HepG2 (cell line): ENCODE measurements around the gene MX2. TPM values are rescaled to one million over a fixed set of nuclear protein-coding genes. Genes with fewer than 3 reads are reported as not detected.

ENCODE experiments used
- ATAC-seq: fragments of 200-7000 bp; cut with Tn5 transposase; 3 replicates; pipeline ENCODE4 v1.9.1; 2020; ENCODE audit warnings: mild to moderate bottlenecking, moderate library complexity
- BruUV-seq: library from RNA; stranded (reverse); fragments of 400-500 nt; replicated peaks from 2 replicates; lab custom pipeline; 2021; lab: Mats Ljungman, UMichigan
- CTCF ChIA-PET: fragments of 300-600 bp; formaldehyde crosslinking; extraction: SDS; loops from one replicate; lab custom pipeline; 2021; ENCODE audit warnings: low total read pairs, inconsistent platforms, low intra/inter-chr PET ratio; lab: Yijun Ruan, JAX
- POLR2A ChIA-PET: fragments of 350-600 bp; sonication (Branson Sonifier 250); formaldehyde crosslinking; loops from one replicate; lab custom pipeline; 2020; ENCODE audit warnings: antibody characterized with exemption, inconsistent platforms; lab: Yijun Ruan, JAX
- DNase-seq: peaks from one replicate; pipeline ENCODE4 v3.0.0-alpha.2; 2015; ENCODE audit warnings: low spot score
- FAIRE-seq: peaks from 3 replicates; lab custom pipeline; 2011; peaks lifted over from hg19 to GRCh38; lab: Jason Lieb, UNC
- H2AFZ ChIP-seq: one replicate; pipeline ENCODE4 v1.6.1; 2011; ENCODE audit warnings: low read length, inconsistent platforms
- H3K27ac ChIP-seq: fragments of 300-600 bp; 3 replicates; pipeline ENCODE4 v1.8.0; 2011; ENCODE audit warnings: mixed run types, mild to moderate bottlenecking, mixed read lengths, low read length, inconsistent platforms; ENCODE audit not compliant: insufficient read depth; ENCODE audit errors: extremely low read length
- H3K27me3 ChIP-seq, 2 experiments: fragments of 200-600 bp in 1 of 2; 2 replicates in 1 of 2; 3 replicates in 1 of 2; pipeline versions ENCODE4 v1.6.0 to v1.8.0; 2011; ENCODE audit warnings: low read length in 2 of 2, mild to moderate bottlenecking in 2 of 2, moderate library complexity in 2 of 2, inconsistent platforms in 1 of 2; ENCODE audit not compliant: insufficient read depth in 2 of 2, control insufficient read depth in 1 of 2
- H3K36me3 ChIP-seq, 2 experiments: fragments of 200-600 bp in 1 of 2; replicated peaks in 1 of 2; 2 replicates in 1 of 2; 3 replicates in 1 of 2; pipeline versions ENCODE4 v1.5.1 to v1.8.0; 2011; ENCODE audit warnings: low read length in 2 of 2, inconsistent platforms in 1 of 2; ENCODE audit not compliant: insufficient read depth in 2 of 2, control insufficient read depth in 1 of 2
- H3K4me1 ChIP-seq: 2 replicates; pipeline ENCODE4 v1.5.1; 2012; ENCODE audit warnings: low read length, inconsistent platforms; ENCODE audit not compliant: insufficient read depth
- H3K4me2 ChIP-seq: 2 replicates; pipeline ENCODE4 v1.6.0; 2011; ENCODE audit warnings: low read depth, low read length, inconsistent platforms
- H3K4me3 ChIP-seq, 3 experiments: fragments of 200-600 bp in 1 of 3; sonication (generic), shearing (Covaris generic) in 1 of 3; replicated peaks in 1 of 3; 2 replicates each; pipeline ENCODE4 v1.5.1; 2011 to 2016; ENCODE audit warnings: low read length in 3 of 3, inconsistent platforms in 2 of 3, low read depth in 2 of 3, mild to moderate bottlenecking in 2 of 3, control low read depth in 1 of 3, mixed read lengths in 1 of 3; ENCODE audit not compliant: insufficient read depth in 1 of 3
- H3K79me2 ChIP-seq: one replicate; pipeline ENCODE4 v1.6.1; 2011; ENCODE audit warnings: low read length, inconsistent platforms; ENCODE audit not compliant: insufficient read depth
- H3K9ac ChIP-seq: 2 replicates; pipeline ENCODE4 v1.6.0; 2011; ENCODE audit warnings: mild to moderate bottlenecking, low read depth, low read length, inconsistent platforms; ENCODE audit not compliant: insufficient read depth
- H3K9me3 ChIP-seq: 2 replicates; pipeline ENCODE4 v1.5.1; 2012; ENCODE audit warnings: mild to moderate bottlenecking, low read length
- H4K20me1 ChIP-seq: 2 replicates; pipeline ENCODE4 v1.6.0; 2011; ENCODE audit warnings: inconsistent platforms, mild to moderate bottlenecking, low read length, moderate library complexity; ENCODE audit not compliant: insufficient read depth
- ARHGAP35 ChIP-seq: sonication (generic); formaldehyde crosslinking; IDR thresholded peaks from 2 replicates; pipeline ENCODE4 v1.9.0; 2022; ENCODE audit warnings: mild to moderate bottlenecking, inconsistent platforms, moderate library complexity, missing genetic modification reagents, borderline replicate concordance
- ARNT ChIP-seq: fragments of 450-650 bp; IDR thresholded peaks from 2 replicates; pipeline ENCODE4 v1.6.1; 2017
- CREB1 ChIP-seq, 2 experiments: fragments of 450-650 bp in 1 of 2; IDR thresholded peaks; 2 replicates each; pipeline ENCODE4 v1.6.1; 2016 to 2017; ENCODE audit warnings: control low read depth in 1 of 2, mild to moderate bottlenecking in 1 of 2, missing compliant biosample characterization in 1 of 2, missing genetic modification characterization in 1 of 2
- NCOA5 ChIP-seq: sonication (generic); formaldehyde crosslinking; IDR thresholded peaks from 2 replicates; pipeline ENCODE4 v1.4.0; 2020; ENCODE audit warnings: missing genetic modification reagents
- RARA ChIP-seq: IDR thresholded peaks from 2 replicates; pipeline ENCODE4 v1.6.1; 2016; ENCODE audit warnings: missing genetic modification reagents, missing compliant biosample characterization
- RCOR2 ChIP-seq: IDR thresholded peaks from 2 replicates; pipeline ENCODE4 v1.6.1; 2016; ENCODE audit warnings: missing biosample characterization, missing genetic modification reagents
- RNF2 ChIP-seq: fragments of 450-650 bp; conservative IDR thresholded peaks from 2 replicates; pipeline ENCODE4 v1.6.1; 2016; ENCODE audit warnings: low read depth
- RXRB ChIP-seq: IDR thresholded peaks from 2 replicates; pipeline ENCODE4 v1.6.1; 2016; ENCODE audit warnings: borderline replicate concordance, missing genetic modification reagents, missing compliant biosample characterization
- TBX2 ChIP-seq: sonication (generic); formaldehyde crosslinking; IDR thresholded peaks from 2 replicates; pipeline ENCODE4 v1.5.0; 2020; ENCODE audit warnings: missing genetic modification reagents, mild to moderate bottlenecking, borderline replicate concordance
- ZNF343 ChIP-seq: sonication (generic); formaldehyde crosslinking; IDR thresholded peaks from 2 replicates; pipeline ENCODE4 v1.4.0; 2020; ENCODE audit warnings: mild to moderate bottlenecking, missing genetic modification reagents
- ZNF460 ChIP-seq: sonication (generic); formaldehyde crosslinking; IDR thresholded peaks from 2 replicates; pipeline ENCODE4 v1.5.1; 2020; ENCODE audit warnings: missing genetic modification reagents, mild to moderate bottlenecking, borderline replicate concordance
- ZNF770 ChIP-seq: sonication (generic); formaldehyde crosslinking; IDR thresholded peaks from 2 replicates; pipeline ENCODE4 v1.5.0; 2020; ENCODE audit warnings: mild to moderate bottlenecking, missing genetic modification reagents
- in situ Hi-C: cut with HindIII; loops from 2 replicates; pipeline ENCODE4 v1.10.0; 2017; ENCODE audit warnings: low pct_unique_long_range_greater_than_20kb; ENCODE audit not compliant: extremely low pct_ligation_motif_present
- intact Hi-C: fragments of 100-400 bp; cut with micrococcal nuclease; formaldehyde crosslinking; loops from one replicate; pipeline ENCODE4 v1.10.0; 2022; ENCODE audit not compliant: unreplicated experiment
- polyA plus RNA-seq, 8 experiments: library from polyadenylated mRNA; depleted of rRNA in 3 of 8; stranded (reverse) in 7 of 8; unstranded in 1 of 8; fragments of >200 nt; fragmentation: Illumina TruSeq in 4 of 8; extraction: Trizol in 4 of 8; gene quantifications; 2 replicates each; pipeline versions ENCODE4 v1.2.1 to v1.2.3, GENCODE V29; 2011 to 2016; ENCODE audit warnings: low read depth in 4 of 8, missing spikeins in 1 of 8, mixed read lengths in 1 of 8; ENCODE audit not compliant: insufficient read depth in 1 of 8
- total RNA-seq, 5 experiments: library from RNA; depleted of rRNA; stranded (reverse); fragments of >200 nt; fragmentation: Illumina TruSeq; extraction: Trizol; gene quantifications; 2 replicates each; pipeline ENCODE4 v1.2.3, GENCODE V29; 2016; ENCODE audit warnings: low read depth in 1 of 5
- TF ChIP-seq, protein P1 (sequence below): sonication (generic); formaldehyde crosslinking; IDR thresholded peaks from 2 replicates; pipeline ENCODE4 v1.8.1; 2023; ENCODE audit warnings: mild to moderate bottlenecking, inconsistent platforms, moderate library complexity, missing genetic modification reagents, borderline replicate concordance

MX2 gene
- total and polyA plus RNA-seq, 2 of the 13 experiments (the other 11 are each of a cell fraction or from before 2014, with no cell fraction given): 24.0 to 35.7 TPM

DNA sequence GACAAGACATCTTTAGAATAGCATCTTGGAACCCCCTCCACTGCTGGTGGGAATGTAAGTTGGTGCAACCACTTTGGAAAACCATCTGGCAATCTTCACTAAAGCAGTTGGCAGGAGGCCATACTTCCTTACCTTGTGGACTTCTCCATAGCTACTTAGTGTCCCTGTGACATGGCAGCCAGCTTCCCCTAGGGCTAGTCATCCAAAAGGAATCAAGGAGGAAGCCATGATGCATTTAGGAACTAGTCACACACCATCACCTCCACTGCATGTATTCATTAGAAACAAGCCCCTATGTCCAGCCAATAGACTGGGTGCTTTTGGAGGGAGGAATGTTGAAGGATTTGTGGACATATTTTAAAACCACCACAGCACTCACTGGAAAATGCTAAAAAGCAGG, 19.9 kb downstream of the MX2 start:
- Histone ChIP-seq H3K4me1 (no peaks in the 10 kb centered on the region), H4K20me1 (no peaks in the 10 kb centered on the region), H3K36me3 (peaks cover 11% of the 10 kb centered on the region in 2 experiments; a peak in 3 of 5 replicates), H2AFZ (no peak overlapping the region), H3K79me2 (no peaks in the 10 kb centered on the region), H3K9ac (no peak overlapping the region), H3K4me3 (no peak overlapping the region), H3K4me2 (no peak overlapping the region), H3K9me3 (no peaks in the 10 kb centered on the region), H3K27ac (no peak overlapping the region), H3K27me3 (no peaks in the 10 kb centered on the region; a peak in 1 of 5 replicates)
- ChIA-PET POLR2A (no interaction called here), CTCF (no interaction called here)
- no peak for ATAC-seq
- FAIRE-seq: no peak
- TF ChIP-seq NCOA5 (CRISPR knock-in tag) (no peak), ARHGAP35 (CRISPR knock-in tag) (no peak), CREB1 (IDR thresholded peaks at IDR 0.05) (no peak), CREB1 (CRISPR knock-in tag; IDR thresholded peaks at IDR 0.05) (no peak), ARNT (no peak), TBX2 (CRISPR knock-in tag) (no peak), RXRB (no peak), RARA (no peak), RNF2 (no peak), ZNF343 (CRISPR knock-in tag) (no peak), ZNF770 (CRISPR knock-in tag) (no peak), ZNF460 (CRISPR knock-in tag) (no peak), RCOR2 (CRISPR knock-in tag) (no peak)
- TF ChIP-seq, protein P1, sequence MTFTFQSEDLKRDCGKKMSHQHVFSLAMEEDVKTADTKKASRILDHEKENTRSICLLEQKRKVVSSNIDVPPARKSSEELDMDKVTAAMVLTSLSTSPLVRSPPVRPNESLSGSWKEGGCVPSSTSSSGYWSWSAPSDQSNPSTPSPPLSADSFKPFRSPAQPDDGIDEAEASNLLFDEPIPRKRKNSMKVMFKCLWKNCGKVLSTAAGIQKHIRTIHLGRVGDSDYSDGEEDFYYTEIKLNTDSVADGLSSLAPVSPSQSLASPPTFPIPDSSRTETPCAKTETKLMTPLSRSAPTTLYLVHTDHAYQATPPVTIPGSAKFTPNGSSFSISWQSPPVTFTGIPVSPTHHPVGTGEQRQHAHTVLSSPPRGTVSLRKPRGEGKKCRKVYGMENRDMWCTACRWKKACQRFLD (CRISPR knock-in tag): no peak
- no peak for DNase-seq
- intact Hi-C loops: no loop called here
- BruUV-seq: no TSS peak
- in situ Hi-C loops: no loop called here
